LNCAP (cell line): ENCODE results near the gene WDR33.

Experiments
- TF ChIP-seq, protein P1 (sequence below): fragments of 450-650 bp; IDR thresholded peaks from 2 replicates; pipeline ENCODE4 v1.5.1; 2017; ENCODE audit warnings: mild to moderate bottlenecking

The WDR33 gene

GRCh38 chr2:127671557-127672302 lies 139.2 kb downstream of the WDR33 start:
- TF ChIP-seq, protein P1, sequence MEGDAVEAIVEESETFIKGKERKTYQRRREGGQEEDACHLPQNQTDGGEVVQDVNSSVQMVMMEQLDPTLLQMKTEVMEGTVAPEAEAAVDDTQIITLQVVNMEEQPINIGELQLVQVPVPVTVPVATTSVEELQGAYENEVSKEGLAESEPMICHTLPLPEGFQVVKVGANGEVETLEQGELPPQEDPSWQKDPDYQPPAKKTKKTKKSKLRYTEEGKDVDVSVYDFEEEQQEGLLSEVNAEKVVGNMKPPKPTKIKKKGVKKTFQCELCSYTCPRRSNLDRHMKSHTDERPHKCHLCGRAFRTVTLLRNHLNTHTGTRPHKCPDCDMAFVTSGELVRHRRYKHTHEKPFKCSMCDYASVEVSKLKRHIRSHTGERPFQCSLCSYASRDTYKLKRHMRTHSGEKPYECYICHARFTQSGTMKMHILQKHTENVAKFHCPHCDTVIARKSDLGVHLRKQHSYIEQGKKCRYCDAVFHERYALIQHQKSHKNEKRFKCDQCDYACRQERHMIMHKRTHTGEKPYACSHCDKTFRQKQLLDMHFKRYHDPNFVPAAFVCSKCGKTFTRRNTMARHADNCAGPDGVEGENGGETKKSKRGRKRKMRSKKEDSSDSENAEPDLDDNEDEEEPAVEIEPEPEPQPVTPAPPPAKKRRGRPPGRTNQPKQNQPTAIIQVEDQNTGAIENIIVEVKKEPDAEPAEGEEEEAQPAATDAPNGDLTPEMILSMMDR, result no peak

DNA sequence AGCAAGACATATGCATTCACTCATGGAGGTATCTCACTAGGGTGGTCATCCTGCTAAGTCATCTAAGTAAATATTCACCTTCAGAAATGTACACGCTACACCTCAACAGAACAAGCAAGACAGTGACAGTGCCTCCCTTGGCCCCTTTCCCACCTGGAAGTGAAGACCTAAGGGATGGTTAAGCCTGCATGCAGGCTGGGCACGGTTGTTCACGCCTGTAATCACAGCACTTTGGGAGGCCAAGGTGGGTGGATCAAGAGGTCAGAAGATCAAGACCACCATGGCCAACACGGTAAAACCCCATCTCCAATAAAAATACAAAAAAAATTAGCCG lies 140.0 kb downstream of the WDR33 start:
- TF ChIP-seq, protein P1, result no peak

DNA sequence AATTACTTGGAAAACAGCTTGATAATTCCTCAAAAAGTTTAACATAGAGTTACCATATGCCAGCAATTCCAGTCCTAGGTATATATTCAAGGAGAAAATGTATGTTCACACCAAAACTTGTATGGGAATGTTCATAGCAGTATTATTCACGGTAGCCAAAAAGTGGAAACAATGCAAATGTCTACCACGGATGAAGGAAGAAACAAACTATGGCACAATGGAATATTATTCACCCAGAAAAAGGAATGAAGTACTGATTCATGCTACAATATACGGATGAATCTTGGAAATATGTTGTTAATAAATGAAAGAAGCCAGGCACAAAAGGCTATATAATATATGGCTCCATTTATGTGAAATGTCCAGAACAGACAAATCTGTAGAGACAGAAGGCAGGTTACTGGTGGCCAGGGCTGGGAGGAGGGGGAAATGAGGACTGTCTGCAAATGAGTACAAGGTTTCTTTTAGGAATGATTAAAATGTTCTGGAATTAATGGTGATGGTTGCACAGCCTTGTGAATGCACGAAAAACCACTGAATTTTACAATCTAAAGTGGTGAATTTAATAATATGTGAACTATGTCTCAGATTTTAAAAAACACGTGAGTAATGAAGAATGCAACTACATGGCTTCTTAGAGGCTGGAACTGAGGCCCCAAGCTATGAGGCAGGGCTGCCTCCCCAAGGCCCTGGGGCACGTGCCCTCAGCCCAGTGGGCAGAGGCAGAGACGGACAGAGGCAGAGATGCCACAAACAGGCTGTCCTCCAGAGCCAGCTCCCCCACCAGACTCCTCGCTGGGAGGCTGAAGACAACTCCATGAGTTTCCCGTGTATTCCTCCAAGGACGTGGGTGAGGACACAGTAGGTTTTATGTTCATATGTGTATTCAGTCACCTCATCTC lies 140.7 kb downstream of the WDR33 start:
- TF ChIP-seq, protein P1, result no peak

GRCh38 chr2:127669056-127669455 lies 141.9 kb downstream of the WDR33 start:
- TF ChIP-seq, protein P1, result no peak

DNA sequence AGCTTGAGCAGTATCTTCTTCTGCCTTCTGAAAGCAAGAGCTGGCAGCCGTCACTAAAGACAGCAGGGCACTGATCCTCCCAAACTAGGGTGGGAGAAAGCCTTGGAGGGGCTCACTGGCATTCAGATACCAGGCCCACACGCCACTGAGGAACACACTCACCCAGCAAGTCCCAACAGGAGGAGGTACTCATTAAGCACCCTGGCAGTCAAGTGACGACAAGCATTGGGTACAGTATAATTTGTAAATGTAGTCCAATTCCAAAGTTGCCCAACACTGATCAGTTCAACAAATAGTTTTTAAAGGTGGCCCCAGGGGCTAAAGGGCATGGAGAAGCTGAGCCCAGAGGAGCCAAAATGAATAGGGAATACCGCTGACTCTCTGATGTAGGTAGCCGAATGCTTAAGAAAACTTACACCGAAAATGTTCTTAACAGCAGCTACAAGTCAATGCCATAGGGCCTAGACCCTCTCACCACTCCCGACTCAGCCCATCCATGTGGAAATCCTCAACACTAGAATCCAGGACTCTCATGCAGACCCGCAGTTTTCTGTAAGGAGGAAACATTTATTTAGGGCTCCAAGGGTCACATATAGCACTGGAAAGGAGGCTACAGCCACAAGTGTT lies 145.6 kb downstream of the WDR33 start:
- TF ChIP-seq, protein P1, result no peak

DNA sequence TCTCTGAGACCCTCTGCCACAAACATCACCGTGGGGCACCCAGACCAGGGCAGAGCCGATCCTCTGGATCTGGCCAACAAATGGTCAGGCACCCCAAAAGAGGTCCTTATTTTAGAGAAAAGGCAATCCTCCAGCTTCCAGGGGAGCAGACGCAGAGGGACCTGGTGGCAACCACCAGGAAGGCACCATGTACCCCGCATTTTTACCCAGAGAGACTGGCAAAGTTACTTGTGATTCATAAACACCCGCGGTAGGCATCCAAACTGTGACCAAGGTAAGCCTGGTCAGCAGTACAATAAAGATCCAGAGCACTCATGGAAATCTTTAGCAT lies 146.1 kb downstream of the WDR33 start:
- TF ChIP-seq, protein P1, result no peak

DNA sequence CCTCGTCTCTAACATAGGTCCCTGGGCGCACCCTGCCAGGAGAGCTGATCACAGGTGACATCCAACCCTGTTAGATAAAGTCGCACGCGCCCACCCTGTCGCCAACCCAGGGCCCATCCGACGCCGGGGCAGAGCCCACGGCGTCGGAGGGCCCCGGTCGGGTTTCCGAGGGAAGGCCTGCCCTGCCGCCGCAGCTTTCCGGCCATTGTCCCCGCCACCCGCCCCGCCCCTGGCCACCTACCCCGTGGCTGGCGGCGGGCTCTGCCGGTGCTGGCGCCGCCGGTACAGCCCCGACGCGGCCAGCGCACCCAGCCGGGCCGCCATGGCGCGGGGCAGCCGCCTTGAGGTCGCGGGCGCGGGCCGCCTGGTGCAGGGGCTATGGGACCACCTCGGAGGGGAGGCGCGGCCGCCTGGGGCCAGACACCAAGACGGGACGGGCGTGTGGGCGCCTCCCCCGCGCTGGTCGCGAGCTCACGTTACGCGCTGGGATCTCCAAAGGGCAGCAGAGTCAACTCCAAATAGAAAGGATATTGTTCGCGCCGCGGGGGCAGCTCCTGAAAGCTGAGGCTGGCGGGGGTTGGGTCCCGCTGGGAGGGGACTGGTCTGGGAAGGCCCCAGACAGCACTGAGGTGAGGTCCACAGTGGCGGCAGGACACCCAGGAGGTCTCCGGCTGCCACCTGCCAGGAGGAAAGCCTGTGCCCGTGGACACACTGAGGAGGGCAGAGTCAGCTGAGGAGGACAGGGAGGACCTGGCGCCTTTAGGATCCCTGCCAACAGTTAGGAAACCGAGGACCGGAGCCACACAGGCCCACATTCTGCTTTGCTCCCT lies 146.7 kb downstream of the WDR33 start:
- TF ChIP-seq, protein P1, result no peak
